Breast epithelium (tissue), 4 donors: Measurements from ENCODE around the gene BCAS3. TPM values are rescaled to one million over a fixed set of nuclear protein-coding genes. Genes with fewer than 3 reads are reported as not detected.

Experiments
- DNase-seq, 2 donors: peaks; one replicate each; pipeline ENCODE4 v3.0.0-alpha.2; 2019; ENCODE audit warnings: low spot score in 2 of 2
- H3K27ac ChIP-seq, 2 donors: fragments of 200-600 bp; sonication (generic) in 1 of 2; one replicate each; pipeline ENCODE4 v1.5.1; 2016 to 2019; ENCODE audit warnings: mild to moderate bottlenecking in 1 of 2
- H3K27me3 ChIP-seq, 2 donors: fragments of 200-600 bp; sonication (generic) in 1 of 2; one replicate each; pipeline versions ENCODE4 v1.5.1 to v1.6.0; 2017 to 2019; ENCODE audit warnings: control low read depth in 1 of 2, mild to moderate bottlenecking in 1 of 2
- H3K36me3 ChIP-seq: fragments of 200-600 bp; one replicate; pipeline ENCODE4 v1.5.1; 2019
- H3K4me1 ChIP-seq, 2 donors: fragments of 200-600 bp; sonication (generic); one replicate each; pipeline ENCODE4 v1.5.1; 2016 to 2019; ENCODE audit warnings: control low read depth in 1 of 2
- H3K4me3 ChIP-seq, 3 donors: fragments of 200-600 bp; sonication (generic); 1 replicate in 2 of 3; 2 replicates in 1 of 3; pipeline ENCODE4 v1.5.1; 2016 to 2019; ENCODE audit warnings: mild to moderate bottlenecking in 3 of 3, moderate library complexity in 2 of 3
- H3K9me3 ChIP-seq, 2 donors: fragments of 200-600 bp; sonication (generic) in 1 of 2; one replicate each; pipeline ENCODE4 v1.5.1; 2016 to 2019; ENCODE audit warnings: control low read depth in 1 of 2
- POLR2A ChIP-seq: fragments of 450-650 bp; IDR thresholded peaks from one replicate; pipeline ENCODE4 v1.6.1; 2016; ENCODE audit warnings: antibody characterized with exemption, mild to moderate bottlenecking, moderate library complexity
- POLR2AphosphoS5 ChIP-seq, 3 donors: sonication (generic); formaldehyde crosslinking; IDR thresholded peaks; one replicate each; pipeline ENCODE4 v1.6.1; 2017; ENCODE audit warnings: antibody characterized with exemption in 3 of 3
- intact Hi-C: fragments of 100-400 bp; cut with DNase I; formaldehyde crosslinking; loops from one replicate; pipeline ENCODE4 v1.15.1; 2023; ENCODE audit warnings: low total_unique reads
- total RNA-seq, 3 donors: library from RNA; depleted of rRNA; stranded (reverse); fragments of >200 nt; gene quantifications; one replicate each; pipeline ENCODE4 v1.1.0, GENCODE V29; 2016
- TF ChIP-seq, protein P1 (sequence below), 3 donors: fragments of 450-650 bp; IDR thresholded peaks; one replicate each; pipeline ENCODE4 v1.5.1; 2016 to 2017; ENCODE audit warnings: antibody characterized with exemption in 3 of 3, mild to moderate bottlenecking in 3 of 3, moderate library complexity in 3 of 3

Gene BCAS3
- total RNA-seq, 3 donors from 2014 or later = 30.8 to 47.9 (median 31.2) TPM

DNA sequence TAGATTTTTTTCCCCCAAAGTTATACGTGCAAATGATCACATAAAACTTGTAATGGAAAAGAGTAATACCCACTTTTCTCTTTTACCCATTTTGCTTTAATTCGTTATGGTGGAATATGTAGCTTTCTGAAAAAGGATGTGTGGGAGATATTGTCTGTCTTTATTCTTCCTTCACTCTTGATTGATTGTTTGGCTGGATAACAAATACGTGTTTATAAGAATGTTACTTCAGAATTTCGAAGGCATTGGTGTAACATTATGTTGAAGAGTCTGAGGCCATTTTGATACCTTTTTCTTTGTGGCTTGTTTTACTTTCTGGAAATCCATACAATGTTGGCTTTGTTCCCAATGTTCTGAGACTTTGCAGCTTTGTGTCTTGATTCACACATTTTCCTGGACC lies 71.4 kb downstream of the BCAS3 start:
- no peaks in the 10 kb centered on the region for H3K36me3 ChIP-seq
- no peaks in the 10 kb centered on the region for H3K4me1 ChIP-seq
- H3K27ac ChIP-seq = no peak overlapping the region
- peaks cover 0 to 8% of the 10 kb centered on the region in 2 donors for H3K9me3 ChIP-seq
- TF ChIP-seq POLR2A (no peak), POLR2AphosphoS5 (IDR thresholded peaks at IDR 0.05) (no peak)
- TF ChIP-seq, protein P1, sequence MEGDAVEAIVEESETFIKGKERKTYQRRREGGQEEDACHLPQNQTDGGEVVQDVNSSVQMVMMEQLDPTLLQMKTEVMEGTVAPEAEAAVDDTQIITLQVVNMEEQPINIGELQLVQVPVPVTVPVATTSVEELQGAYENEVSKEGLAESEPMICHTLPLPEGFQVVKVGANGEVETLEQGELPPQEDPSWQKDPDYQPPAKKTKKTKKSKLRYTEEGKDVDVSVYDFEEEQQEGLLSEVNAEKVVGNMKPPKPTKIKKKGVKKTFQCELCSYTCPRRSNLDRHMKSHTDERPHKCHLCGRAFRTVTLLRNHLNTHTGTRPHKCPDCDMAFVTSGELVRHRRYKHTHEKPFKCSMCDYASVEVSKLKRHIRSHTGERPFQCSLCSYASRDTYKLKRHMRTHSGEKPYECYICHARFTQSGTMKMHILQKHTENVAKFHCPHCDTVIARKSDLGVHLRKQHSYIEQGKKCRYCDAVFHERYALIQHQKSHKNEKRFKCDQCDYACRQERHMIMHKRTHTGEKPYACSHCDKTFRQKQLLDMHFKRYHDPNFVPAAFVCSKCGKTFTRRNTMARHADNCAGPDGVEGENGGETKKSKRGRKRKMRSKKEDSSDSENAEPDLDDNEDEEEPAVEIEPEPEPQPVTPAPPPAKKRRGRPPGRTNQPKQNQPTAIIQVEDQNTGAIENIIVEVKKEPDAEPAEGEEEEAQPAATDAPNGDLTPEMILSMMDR (IDR thresholded peaks at IDR 0.05) = no peak
- DNase-seq = no peak
- no peaks in the 10 kb centered on the region for H3K27me3 ChIP-seq
- intact Hi-C loops = no loop called here
- H3K4me3 ChIP-seq = no peak overlapping the region

- DNase-seq = no peak
- Histone ChIP-seq H3K27ac (no peak overlapping the region), H3K27me3 (no peaks in the 10 kb centered on the region), H3K36me3 (no peaks in the 10 kb centered on the region), H3K4me1 (no peaks in the 10 kb centered on the region), H3K9me3 (peaks cover 0 to 8% of the 10 kb centered on the region in 2 donors), H3K4me3 (no peak overlapping the region)
- intact Hi-C loops = no loop called here
- TF ChIP-seq, protein P1 (IDR thresholded peaks at IDR 0.05) = no peak
- TF ChIP-seq POLR2AphosphoS5 (IDR thresholded peaks at IDR 0.05) = no peak
- TF ChIP-seq POLR2A = no peak
These were observed 72.1 kb downstream of the BCAS3 start for GRCh38 chr17:60749708-60750107.

DNA sequence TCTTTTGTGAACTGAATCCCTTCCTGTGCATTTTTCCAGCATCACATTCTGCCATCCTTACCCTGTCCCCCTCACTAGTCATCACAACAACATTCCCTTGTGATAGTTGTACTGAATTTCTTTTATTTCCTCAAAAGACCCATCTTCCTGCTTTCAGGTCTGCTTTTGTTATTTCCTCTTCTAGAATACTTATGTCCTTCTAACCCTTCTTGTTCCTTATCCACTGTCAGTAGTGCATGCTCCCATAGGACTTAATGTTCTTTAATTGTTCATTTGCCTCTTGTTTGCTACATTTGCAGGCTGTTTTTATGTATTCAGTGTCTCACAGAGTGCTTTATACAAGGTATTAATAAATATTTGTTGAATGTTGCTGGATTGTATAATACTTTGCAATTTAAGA lies 73.0 kb downstream of the BCAS3 start:
- H3K27ac ChIP-seq = no peak overlapping the region
- H3K4me3 ChIP-seq = no peak overlapping the region
- peaks cover 0 to 8% of the 10 kb centered on the region in 2 donors for H3K9me3 ChIP-seq
- H3K36me3 ChIP-seq = no peaks in the 10 kb centered on the region
- TF ChIP-seq POLR2AphosphoS5 (IDR thresholded peaks at IDR 0.05) (no peak), POLR2A (no peak)
- TF ChIP-seq, protein P1 (IDR thresholded peaks at IDR 0.05) = no peak
- intact Hi-C loops = no loop called here
- no peaks in the 10 kb centered on the region for H3K4me1 ChIP-seq
- no peaks in the 10 kb centered on the region for H3K27me3 ChIP-seq
- DNase-seq = no peak

DNA sequence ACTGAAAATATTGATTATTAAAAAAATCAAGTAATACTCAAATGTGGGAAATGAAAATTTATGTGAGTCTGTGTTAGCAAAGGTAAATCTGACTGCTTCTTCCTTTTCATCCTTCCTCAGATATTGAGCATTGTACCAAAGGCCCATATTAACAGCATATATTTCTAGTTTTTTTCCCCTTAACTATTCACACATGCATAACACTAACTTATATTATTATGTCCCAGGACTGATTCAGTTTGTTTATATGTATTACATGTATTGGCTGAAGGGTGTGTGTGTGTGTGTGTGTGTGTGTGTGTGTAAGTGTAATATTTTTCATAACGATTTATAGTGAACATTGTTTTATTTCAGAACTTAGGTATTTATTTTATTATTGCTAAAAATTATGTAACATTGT lies 74.2 kb downstream of the BCAS3 start:
- intact Hi-C loops = no loop called here
- DNase-seq = no peak
- Histone ChIP-seq H3K9me3 (peaks cover 0 to 8% of the 10 kb centered on the region in 2 donors), H3K4me1 (no peaks in the 10 kb centered on the region), H3K27me3 (no peaks in the 10 kb centered on the region), H3K27ac (no peak overlapping the region), H3K4me3 (no peak overlapping the region), H3K36me3 (no peaks in the 10 kb centered on the region)
- no peak for TF ChIP-seq POLR2AphosphoS5 (IDR thresholded peaks at IDR 0.05)
- TF ChIP-seq POLR2A = no peak
- TF ChIP-seq, protein P1 (IDR thresholded peaks at IDR 0.05) = no peak

DNA sequence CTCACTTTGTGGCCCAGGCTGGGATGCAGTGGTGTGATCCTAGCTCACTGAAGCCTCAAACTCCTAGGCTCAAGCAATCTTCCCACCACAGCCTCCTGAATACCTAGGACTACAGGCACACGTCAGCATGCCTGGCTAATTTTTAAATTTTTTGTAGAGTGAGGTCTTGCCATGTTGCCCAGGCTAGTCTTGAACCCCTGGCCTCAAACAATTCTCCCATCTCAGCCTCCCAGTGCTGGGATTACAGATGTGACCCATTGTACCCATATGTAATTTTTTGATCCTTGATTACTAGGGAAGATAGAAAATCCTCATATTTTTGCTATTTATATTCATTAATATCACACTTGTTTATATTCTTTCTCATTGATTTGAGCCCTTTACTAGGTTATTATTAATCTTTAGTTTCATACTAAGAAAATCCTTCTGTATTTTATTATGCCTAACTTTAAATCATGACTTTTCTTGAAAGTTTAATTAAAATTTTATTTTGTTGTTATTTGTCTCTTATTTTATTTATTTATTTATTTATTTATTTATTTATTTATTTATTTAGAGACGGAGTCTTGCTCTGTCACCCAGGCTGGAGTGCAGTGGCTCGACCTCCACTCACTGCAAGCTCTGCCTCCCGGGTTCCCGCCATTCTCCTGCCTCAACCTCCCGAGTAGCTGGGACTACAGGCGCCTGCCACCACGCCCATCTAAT lies 75.4 kb downstream of the BCAS3 start:
- no peak overlapping the region for H3K27ac ChIP-seq
- intact Hi-C loops = no loop called here
- H3K27me3 ChIP-seq = no peaks in the 10 kb centered on the region
- DNase-seq = no peak
- TF ChIP-seq, protein P1 (IDR thresholded peaks at IDR 0.05) = no peak
- TF ChIP-seq POLR2A = no peak
- TF ChIP-seq POLR2AphosphoS5 (IDR thresholded peaks at IDR 0.05) = no peak
- H3K4me3 ChIP-seq = no peak overlapping the region
- H3K9me3 ChIP-seq = peaks cover 0 to 8% of the 10 kb centered on the region in 2 donors
- H3K4me1 ChIP-seq = no peaks in the 10 kb centered on the region
- H3K36me3 ChIP-seq = no peaks in the 10 kb centered on the region
